ENCODE results near the gene C11orf97.

GRCh38 chr11:94472916-94473799 is 39.1 kb upstream of the C11orf97 start:
- TF ChIP-seq CTCF (tag by site-specific recombination; IDR thresholded peaks at IDR 0.05), result no peak
- no peak for TF ChIP-seq PRDM2 (tag by site-specific recombination; IDR thresholded peaks at IDR 0.05; ENCODE audit: borderline replicate concordance)
- no peak for TF ChIP-seq ZNF362 (tag by site-specific recombination; IDR thresholded peaks at IDR 0.05)
- TF ChIP-seq ZNF280C (tag by site-specific recombination; IDR thresholded peaks at IDR 0.05), result no peak
